ENCODE measurements around the gene ATRAID. TPM values are rescaled to one million over a fixed set of nuclear protein-coding genes. Genes with fewer than 3 reads are reported as not detected.

The ATRAID gene
- total RNA-seq, 1 donor from 2014 or later: 284 TPM

DNA sequence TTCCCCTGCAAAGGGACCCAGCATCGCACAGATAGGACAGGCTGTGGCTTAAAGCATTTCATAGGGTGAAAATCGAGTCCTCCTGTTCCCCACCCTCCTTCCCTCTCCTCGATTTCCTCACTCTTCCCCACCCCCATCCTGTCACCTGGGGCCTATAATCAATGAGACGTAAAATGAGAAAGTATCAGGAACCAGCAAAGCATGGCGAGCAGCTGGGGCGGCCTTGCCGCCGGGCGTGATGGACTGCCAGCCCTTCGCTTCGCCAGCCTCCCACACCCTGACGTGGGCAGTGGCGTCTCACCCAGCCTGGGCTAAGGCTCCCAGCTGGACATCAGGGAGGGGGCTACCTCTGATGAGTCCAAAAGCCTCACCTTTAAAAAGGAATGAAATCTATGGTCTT is 39.9 kb downstream of the ATRAID start:
- intact Hi-C loops (cut with DNase I): no loop called here
- Histone ChIP-seq H3K27ac (no peak overlapping the region), H3K4me3 (no peak overlapping the region), H3K9me3 (no peaks in the 10 kb centered on the region), H3K36me3 (no peaks in the 10 kb centered on the region), H3K4me1 (peaks cover 3 to 18% of the 10 kb centered on the region in 2 donors), H3K27me3 (no peaks in the 10 kb centered on the region)
- TF ChIP-seq, protein P1, sequence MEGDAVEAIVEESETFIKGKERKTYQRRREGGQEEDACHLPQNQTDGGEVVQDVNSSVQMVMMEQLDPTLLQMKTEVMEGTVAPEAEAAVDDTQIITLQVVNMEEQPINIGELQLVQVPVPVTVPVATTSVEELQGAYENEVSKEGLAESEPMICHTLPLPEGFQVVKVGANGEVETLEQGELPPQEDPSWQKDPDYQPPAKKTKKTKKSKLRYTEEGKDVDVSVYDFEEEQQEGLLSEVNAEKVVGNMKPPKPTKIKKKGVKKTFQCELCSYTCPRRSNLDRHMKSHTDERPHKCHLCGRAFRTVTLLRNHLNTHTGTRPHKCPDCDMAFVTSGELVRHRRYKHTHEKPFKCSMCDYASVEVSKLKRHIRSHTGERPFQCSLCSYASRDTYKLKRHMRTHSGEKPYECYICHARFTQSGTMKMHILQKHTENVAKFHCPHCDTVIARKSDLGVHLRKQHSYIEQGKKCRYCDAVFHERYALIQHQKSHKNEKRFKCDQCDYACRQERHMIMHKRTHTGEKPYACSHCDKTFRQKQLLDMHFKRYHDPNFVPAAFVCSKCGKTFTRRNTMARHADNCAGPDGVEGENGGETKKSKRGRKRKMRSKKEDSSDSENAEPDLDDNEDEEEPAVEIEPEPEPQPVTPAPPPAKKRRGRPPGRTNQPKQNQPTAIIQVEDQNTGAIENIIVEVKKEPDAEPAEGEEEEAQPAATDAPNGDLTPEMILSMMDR (IDR thresholded peaks at IDR 0.05): no peak
- DNase-seq (ENCODE audit: low spot score in 2 of 2): no peak

DNA sequence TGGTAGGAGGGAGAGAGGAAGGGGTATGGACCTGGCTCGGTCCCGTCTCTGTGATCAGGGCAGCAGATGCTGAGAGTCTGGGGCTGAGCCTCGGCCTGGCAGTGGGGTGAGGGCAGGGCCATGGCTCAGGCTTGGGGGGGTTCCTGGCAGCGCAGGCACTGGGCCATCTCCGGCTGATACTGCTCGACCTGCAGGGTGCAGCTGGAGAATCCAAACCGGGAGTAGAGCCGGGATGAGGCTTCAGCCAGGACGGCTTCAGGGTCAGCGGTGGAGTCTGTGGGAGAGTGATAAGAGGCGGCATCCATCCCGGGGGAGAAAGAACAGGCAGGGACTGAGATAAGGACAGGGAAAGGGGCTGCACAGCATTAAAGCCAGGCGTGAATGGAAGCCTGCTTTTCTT is 43.3 kb downstream of the ATRAID start:
- Histone ChIP-seq H3K9me3 (no peaks in the 10 kb centered on the region), H3K27ac (peak overlapping the region in 1 of 2 donors; percentile 61), H3K4me3 (no peak overlapping the region), H3K36me3 (no peaks in the 10 kb centered on the region), H3K27me3 (no peaks in the 10 kb centered on the region), H3K4me1 (peaks cover 3 to 8% of the 10 kb centered on the region in 2 donors)
- DNase-seq (ENCODE audit: low spot score in 2 of 2): no peak
- intact Hi-C loops (cut with DNase I): no loop called here
- TF ChIP-seq, protein P1 (IDR thresholded peaks at IDR 0.05): no peak

DNA sequence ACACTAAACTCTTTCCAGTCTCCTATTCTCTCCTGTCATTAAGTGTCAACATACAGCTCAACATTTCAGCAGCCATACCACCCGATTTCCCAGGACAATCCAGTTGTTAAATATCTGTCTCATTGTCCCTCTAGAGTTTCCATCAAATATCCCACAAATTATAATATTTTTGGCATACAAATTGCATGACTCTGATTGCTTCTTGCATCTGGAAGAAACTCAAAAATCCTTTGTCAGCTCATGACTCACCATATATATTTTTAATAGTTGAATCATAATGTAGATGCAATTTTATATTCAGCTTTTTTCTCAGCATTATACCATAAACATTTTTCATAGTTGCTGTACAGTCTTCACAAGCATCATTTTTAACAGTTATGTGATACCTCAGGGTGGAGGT is 43.8 kb downstream of the ATRAID start:
- TF ChIP-seq, protein P1 (IDR thresholded peaks at IDR 0.05): no peak
- Histone ChIP-seq H3K4me1 (peaks cover 3 to 8% of the 10 kb centered on the region in 2 donors), H3K27me3 (no peaks in the 10 kb centered on the region), H3K9me3 (no peaks in the 10 kb centered on the region), H3K4me3 (no peak overlapping the region), H3K36me3 (no peaks in the 10 kb centered on the region), H3K27ac (peak overlapping the region in 1 of 2 donors; percentile 61)
- no peak for DNase-seq (ENCODE audit: low spot score in 2 of 2)
- intact Hi-C loops (cut with DNase I): no loop called here

DNA sequence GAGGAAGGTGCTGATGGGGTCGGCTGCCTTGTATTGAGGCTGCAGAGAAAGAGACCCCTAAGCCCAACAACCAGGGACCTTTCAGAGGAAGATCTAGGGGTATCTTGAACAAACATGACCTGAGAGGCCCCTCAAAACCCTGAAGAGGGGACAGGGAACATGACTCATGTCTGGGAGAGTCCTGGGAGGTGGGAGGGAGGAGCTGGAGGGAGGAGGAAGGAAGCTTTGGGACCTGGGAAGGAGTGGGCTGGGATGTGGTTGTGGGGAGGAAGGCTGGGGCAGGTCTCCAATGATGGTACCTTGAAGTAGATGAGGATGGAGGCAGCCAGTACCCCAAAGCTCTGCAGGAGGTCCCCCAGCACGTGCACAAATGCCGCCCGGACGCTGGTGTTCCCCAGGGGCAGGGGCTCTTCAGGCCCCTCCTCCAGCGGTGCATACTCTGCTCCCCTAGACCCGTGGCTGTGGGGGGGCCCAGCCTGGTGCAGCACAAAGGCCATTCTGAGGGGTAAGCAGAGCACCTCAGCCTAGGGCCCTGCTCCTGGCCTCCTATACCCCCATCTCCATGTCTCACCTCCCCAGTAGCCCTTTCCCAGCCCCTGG is 45.1 kb downstream of the ATRAID start:
- H3K27me3 ChIP-seq: no peaks in the 10 kb centered on the region
- intact Hi-C loops (cut with DNase I): no loop called here

DNA sequence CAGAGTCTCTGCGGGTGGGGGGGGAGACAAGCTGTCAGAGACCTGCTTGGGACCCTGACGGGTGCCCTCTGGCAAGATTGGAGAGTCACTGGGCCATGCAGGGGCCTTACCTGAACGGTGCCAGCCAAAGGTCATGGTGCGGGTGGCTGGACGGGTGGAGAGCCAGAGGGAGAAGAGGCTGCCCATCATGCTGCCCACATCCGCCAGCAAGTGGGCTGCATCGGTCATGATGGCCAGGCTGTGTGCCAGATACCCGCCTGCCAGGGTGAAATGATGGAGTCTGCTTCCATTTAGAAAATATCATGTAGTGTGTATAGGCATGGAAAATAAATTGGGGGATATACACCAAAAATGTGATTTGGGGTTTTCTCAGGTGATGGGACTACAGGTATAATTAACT is 46.2 kb downstream of the ATRAID start:
- no peak for DNase-seq (ENCODE audit: low spot score in 2 of 2)
- Histone ChIP-seq H3K9me3 (no peaks in the 10 kb centered on the region), H3K4me3 (no peak overlapping the region), H3K27me3 (peaks cover 10% of the 10 kb centered on the region), H3K27ac (no peak overlapping the region), H3K4me1 (peaks cover 12 to 15% of the 10 kb centered on the region in 2 donors), H3K36me3 (no peaks in the 10 kb centered on the region)
- TF ChIP-seq, protein P1 (IDR thresholded peaks at IDR 0.05): no peak
- intact Hi-C loops (cut with DNase I): no loop called here

More for the DNA sequence above, 45.1 kb downstream of the ATRAID start:
- Histone ChIP-seq H3K4me3 (no peak overlapping the region), H3K36me3 (no peaks in the 10 kb centered on the region), H3K27ac (no peak overlapping the region), H3K9me3 (no peaks in the 10 kb centered on the region), H3K4me1 (peaks cover 3 to 8% of the 10 kb centered on the region in 2 donors)
- TF ChIP-seq, protein P1 (IDR thresholded peaks at IDR 0.05): no peak
- DNase-seq (ENCODE audit: low spot score in 2 of 2): no peak

Measured in ascending aorta (tissue), 2 donors.